Measurements from ENCODE around the gene SAPCD2. TPM values are rescaled to one million over a fixed set of nuclear protein-coding genes. Genes with fewer than 3 reads are reported as not detected.

SAPCD2 gene
- total and polyA plus RNA-seq, 2 donors = 0.63 to 3.2 TPM

- under 1% methylated on average over 57 of the region's 57 CpGs for WGBS
- DNase-seq (ENCODE audit: extremely low spot score) = no peak
- H3K4me1 ChIP-seq (ENCODE audit: insufficient read depth) = no peaks in the 10 kb centered on the region
These were observed 24.1 kb downstream of the SAPCD2 start, which contains the start of gene NPDC1 for GRCh38 chr9:137046088-137046787. Gene NPDC1 (minus strand): TSS chr9:137046177. CDS start chr9:137045989, 188 bp downstream.

GRCh38 chr9:137045294-137046087 is 24.9 kb downstream of the SAPCD2 start:
- no peak overlapping the region for H3K27ac ChIP-seq (ENCODE audit: low read depth)
- H3K36me3 ChIP-seq (ENCODE audit: insufficient read depth) = no peaks in the 10 kb centered on the region
- DNase-seq (ENCODE audit: extremely low spot score) = no peak
- H3K4me3 ChIP-seq (ENCODE audit: low read depth, low read length) = peak overlapping the region; percentile 64
- H3K4me1 ChIP-seq (ENCODE audit: insufficient read depth) = no peaks in the 10 kb centered on the region
- WGBS = 3% methylated on average over 96 of the region's 96 CpGs

More at GRCh38 chr9:137046088-137046787, 24.1 kb downstream of the SAPCD2 start, which contains the start of gene NPDC1:
- Histone ChIP-seq H3K36me3 (ENCODE audit: insufficient read depth) (no peaks in the 10 kb centered on the region), H3K4me3 (ENCODE audit: low read depth, low read length) (peak within 1 kb of the TSS; percentile 64), H3K27ac (ENCODE audit: low read depth) (no peak within 1 kb of the TSS)

DNA sequence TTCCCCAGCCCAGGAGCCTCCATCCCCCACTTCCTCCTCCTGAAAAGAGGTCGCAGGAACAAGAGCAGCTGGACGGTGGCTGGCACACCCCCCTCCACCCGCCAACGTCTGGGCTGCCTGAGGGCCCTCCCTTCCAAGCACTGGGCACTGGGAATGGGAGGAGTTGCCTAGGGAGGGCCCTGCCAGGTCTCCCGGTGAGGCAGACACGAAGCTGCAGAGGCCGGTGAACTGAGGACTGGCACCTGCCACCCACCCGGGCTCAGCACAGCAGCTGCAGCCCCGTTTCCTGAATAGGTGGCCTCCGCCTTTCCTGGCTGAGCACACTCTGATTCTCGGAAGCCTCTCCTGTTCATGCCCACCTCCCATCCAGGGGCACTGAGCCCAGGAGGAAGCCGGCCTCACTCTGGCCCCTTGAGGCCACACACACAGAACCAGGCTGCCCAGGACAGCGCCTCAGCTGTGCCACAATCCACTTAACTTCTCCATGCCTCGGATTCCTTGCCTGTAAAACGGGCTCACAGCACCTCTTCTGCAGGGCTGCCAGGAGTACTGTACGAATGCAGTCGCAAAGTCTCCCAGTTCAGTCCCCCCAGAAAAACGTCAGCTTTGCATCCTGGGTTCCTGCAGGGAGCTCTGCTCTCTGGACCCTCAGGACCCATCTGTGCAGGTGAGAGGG is 25.7 kb downstream of the SAPCD2 start:
- Histone ChIP-seq H3K4me3 (ENCODE audit: low read depth, low read length) (peak overlapping the region; percentile 64), H3K36me3 (ENCODE audit: insufficient read depth) (no peaks in the 10 kb centered on the region), H3K27ac (ENCODE audit: low read depth) (no peak overlapping the region), H3K4me1 (ENCODE audit: insufficient read depth) (no peaks in the 10 kb centered on the region)
- DNase-seq (ENCODE audit: extremely low spot score) = no peak
- 55% methylated on average over 18 of the region's 18 CpGs for WGBS

GRCh38 chr9:137044037-137044436 is 26.3 kb downstream of the SAPCD2 start:
- DNase-seq (ENCODE audit: extremely low spot score) = no peak
- H3K27ac ChIP-seq (ENCODE audit: low read depth) = no peak overlapping the region
- 79% methylated on average over 12 of the region's 12 CpGs for WGBS

DNA sequence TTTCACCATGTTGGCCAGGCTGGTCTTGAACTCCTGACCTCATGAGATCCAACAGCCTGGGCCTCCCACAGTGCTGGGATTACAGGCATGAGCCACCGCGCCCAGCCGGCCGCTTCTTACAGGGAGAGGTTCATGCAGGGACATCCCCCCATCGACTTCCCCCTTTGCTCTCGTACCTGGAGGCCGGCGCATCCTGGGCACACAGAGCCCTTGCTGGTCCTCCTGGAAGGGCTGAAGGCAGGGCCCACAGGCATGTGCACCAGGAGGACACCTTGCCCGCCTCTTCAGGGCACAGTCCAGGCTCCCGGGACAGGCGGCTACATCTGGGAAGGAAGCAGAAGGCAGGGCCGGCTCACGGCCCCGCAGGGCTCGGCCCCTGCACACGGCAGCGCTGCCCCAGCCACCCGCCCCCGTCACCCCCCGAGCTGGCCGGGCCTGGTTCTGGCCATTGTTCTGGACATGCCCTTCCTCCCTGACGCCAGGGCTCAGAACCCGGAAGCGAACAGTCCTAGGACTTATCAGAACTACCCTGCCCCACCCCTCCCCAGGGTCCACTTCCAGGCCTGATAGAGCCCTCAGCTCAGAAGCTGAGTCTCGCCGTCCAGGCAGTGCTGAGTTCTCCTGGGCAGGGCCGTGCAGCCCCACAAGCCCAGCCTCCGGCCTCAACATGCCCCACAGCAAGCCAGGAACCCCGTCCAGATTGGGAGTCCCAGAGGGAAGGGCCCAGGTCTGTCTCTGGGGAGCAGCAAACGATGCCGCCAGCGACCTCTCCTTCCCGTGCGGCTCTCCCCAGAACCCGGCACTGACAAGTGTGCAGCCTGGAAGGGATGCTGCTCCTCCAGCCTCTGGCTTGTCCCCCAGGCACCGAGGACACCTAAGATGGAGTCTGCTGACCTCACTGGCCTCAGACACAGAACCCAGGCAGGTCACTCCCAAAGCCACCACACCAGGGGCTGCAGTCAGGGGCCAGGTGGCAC is 27.3 kb downstream of the SAPCD2 start:
- DNase-seq (ENCODE audit: extremely low spot score) = no peak
- H3K4me3 ChIP-seq (ENCODE audit: low read depth, low read length) = no peak overlapping the region
- H3K36me3 ChIP-seq (ENCODE audit: insufficient read depth) = no peaks in the 10 kb centered on the region
- H3K27ac ChIP-seq (ENCODE audit: low read depth) = no peak overlapping the region
- no peaks in the 10 kb centered on the region for H3K4me1 ChIP-seq (ENCODE audit: insufficient read depth)
- 80% methylated on average over 36 of the region's 36 CpGs for WGBS

More at GRCh38 chr9:137044037-137044436, 26.3 kb downstream of the SAPCD2 start:
- H3K4me1 ChIP-seq (ENCODE audit: insufficient read depth) = no peaks in the 10 kb centered on the region
- H3K4me3 ChIP-seq (ENCODE audit: low read depth, low read length) = no peak overlapping the region
- H3K36me3 ChIP-seq (ENCODE audit: insufficient read depth) = no peaks in the 10 kb centered on the region

- no peak for DNase-seq (ENCODE audit: extremely low spot score)
- Histone ChIP-seq H3K4me1 (ENCODE audit: insufficient read depth) (no peaks in the 10 kb centered on the region), H3K36me3 (ENCODE audit: insufficient read depth) (no peaks in the 10 kb centered on the region), H3K4me3 (ENCODE audit: low read depth, low read length) (no peak overlapping the region), H3K27ac (ENCODE audit: low read depth) (no peak overlapping the region)
- WGBS = 65% methylated on average over 16 of the region's 16 CpGs
These were observed 29.2 kb downstream of the SAPCD2 start for GRCh38 chr9:137041124-137041523.

- H3K36me3 ChIP-seq (ENCODE audit: insufficient read depth) = no peaks in the 10 kb centered on the region
- no peak overlapping the region for H3K4me3 ChIP-seq (ENCODE audit: low read depth, low read length)
- no peak for DNase-seq (ENCODE audit: extremely low spot score)
- no peaks in the 10 kb centered on the region for H3K4me1 ChIP-seq (ENCODE audit: insufficient read depth)
- no peak overlapping the region for H3K27ac ChIP-seq (ENCODE audit: low read depth)
- WGBS = 84% methylated on average over 23 of the region's 23 CpGs
These were observed 29.8 kb downstream of the SAPCD2 start for GRCh38 chr9:137040568-137040967.

- Histone ChIP-seq H3K36me3 (ENCODE audit: insufficient read depth) (no peaks in the 10 kb centered on the region), H3K4me3 (ENCODE audit: low read depth, low read length) (no peak overlapping the region), H3K27ac (ENCODE audit: low read depth) (no peak overlapping the region), H3K4me1 (ENCODE audit: insufficient read depth) (no peaks in the 10 kb centered on the region)
- 93% methylated on average over 32 of the region's 32 CpGs for WGBS
- no peak for DNase-seq (ENCODE audit: extremely low spot score)
These were observed 30.6 kb downstream of the SAPCD2 start for GRCh38 chr9:137039611-137040366.

DNA sequence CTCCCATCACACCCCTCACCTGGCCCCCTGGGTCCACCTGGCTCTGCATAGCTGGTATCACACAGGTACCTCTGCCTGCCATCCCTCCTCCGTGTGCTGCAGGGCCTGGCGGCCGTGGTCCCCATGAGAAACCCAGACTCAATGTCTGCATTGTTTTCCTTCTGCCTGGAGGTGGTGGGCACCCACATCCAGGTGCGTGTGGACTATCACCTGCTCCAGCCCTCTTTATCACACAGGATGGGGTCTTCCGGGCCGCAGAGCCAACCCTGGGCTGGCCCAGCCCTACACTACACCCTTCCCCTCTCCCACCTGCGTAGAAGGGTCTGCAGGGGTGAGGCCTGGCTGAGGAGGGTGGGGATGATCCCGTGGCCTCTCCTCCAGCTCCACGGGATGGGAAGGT is 31.4 kb downstream of the SAPCD2 start:
- 87% methylated on average over 9 of the region's 9 CpGs for WGBS

DNA sequence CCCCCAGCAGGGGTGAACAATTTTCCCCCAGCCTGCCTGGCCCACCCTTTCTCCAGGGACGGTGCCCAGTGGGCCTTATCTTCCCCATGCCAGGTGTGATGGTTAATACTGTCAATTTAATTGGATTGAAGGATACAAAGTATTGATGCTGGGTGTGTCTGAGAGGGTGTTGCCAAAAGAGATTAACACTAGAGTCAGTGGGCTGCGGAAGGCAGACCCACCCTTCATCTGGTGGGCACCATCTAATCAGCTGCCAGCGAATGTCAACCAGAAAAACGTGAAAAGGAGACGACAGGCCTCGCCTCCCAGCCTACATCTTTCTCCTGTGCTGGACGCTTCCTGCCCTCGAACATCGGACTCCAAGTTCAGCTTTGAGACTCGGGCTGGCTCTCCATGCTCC is 32.9 kb downstream of the SAPCD2 start:
- Histone ChIP-seq H3K4me1 (ENCODE audit: insufficient read depth) (no peaks in the 10 kb centered on the region), H3K4me3 (ENCODE audit: low read depth, low read length) (no peak overlapping the region), H3K27ac (ENCODE audit: low read depth) (no peak overlapping the region), H3K36me3 (ENCODE audit: insufficient read depth) (no peaks in the 10 kb centered on the region)
- 88% methylated on average over 10 of the region's 10 CpGs for WGBS
- DNase-seq (ENCODE audit: extremely low spot score) = no peak

More for the DNA sequence above, 31.4 kb downstream of the SAPCD2 start:
- Histone ChIP-seq H3K4me1 (ENCODE audit: insufficient read depth) (no peaks in the 10 kb centered on the region), H3K36me3 (ENCODE audit: insufficient read depth) (no peaks in the 10 kb centered on the region), H3K4me3 (ENCODE audit: low read depth, low read length) (no peak overlapping the region), H3K27ac (ENCODE audit: low read depth) (no peak overlapping the region)
- no peak for DNase-seq (ENCODE audit: extremely low spot score)

DNA sequence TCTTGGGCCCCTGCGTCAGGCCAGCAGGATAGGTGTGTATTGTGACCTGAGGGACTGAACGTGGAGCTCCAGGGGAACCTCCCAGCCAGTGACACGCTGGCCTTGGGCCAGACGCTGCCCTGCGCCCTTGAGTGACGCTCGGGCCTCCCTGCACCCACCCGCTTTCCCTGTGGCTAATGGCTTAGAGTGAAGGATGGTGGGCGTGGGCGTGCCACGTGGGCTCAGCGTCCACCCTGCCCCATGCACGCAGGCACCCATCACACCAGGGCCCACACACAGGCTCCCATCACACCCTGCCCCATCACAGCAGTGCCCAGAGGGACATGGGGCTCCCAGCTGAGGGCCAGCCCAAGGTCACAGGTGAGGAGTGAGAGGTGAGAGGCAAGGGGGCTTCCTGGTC is 33.3 kb downstream of the SAPCD2 start:
- WGBS = 77% methylated on average over 13 of the region's 13 CpGs
- H3K36me3 ChIP-seq (ENCODE audit: insufficient read depth) = no peaks in the 10 kb centered on the region
- no peaks in the 10 kb centered on the region for H3K4me1 ChIP-seq (ENCODE audit: insufficient read depth)
- no peak overlapping the region for H3K27ac ChIP-seq (ENCODE audit: low read depth)
- H3K4me3 ChIP-seq (ENCODE audit: low read depth, low read length) = no peak overlapping the region
- no peak for DNase-seq (ENCODE audit: extremely low spot score)

DNA sequence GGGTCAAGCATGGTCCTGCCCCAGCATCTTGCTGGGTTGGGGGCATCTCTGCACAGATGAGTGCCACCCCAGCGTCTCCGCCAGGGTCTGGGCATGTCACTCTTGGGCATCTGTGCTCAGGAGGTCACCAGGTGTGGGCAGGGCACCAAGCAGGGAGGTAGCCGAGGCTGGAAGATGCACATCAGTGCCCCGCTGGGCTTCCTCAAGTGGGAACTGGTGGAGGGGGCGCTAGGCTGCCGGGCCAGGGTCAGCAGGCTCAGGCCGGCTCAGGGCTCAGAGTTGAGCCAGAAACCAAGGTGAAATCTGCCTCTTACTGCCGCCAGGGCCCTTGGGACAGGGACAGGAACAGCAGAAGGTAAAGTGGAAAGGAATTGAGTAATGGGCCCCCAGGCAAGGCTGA is 34.4 kb downstream of the SAPCD2 start:
- Histone ChIP-seq H3K27ac (ENCODE audit: low read depth) (no peak overlapping the region), H3K4me3 (ENCODE audit: low read depth, low read length) (no peak overlapping the region), H3K4me1 (ENCODE audit: insufficient read depth) (no peaks in the 10 kb centered on the region), H3K36me3 (ENCODE audit: insufficient read depth) (no peaks in the 10 kb centered on the region)
- DNase-seq (ENCODE audit: extremely low spot score) = no peak
- 75% methylated on average over 8 of the region's 8 CpGs for WGBS

Measured in urinary bladder (tissue), 4 donors.